GM12892 (cell line): ENCODE measurements around the gene SLC16A3.
"Not testable (repeated sequence)": the region's sequence is repeated elsewhere in the genome, so short reads cannot be mapped to it uniquely, and the experiment has no call there.

ENCODE experiments used
- DNase-seq: peaks from one replicate; pipeline ENCODE4 v3.0.0; 2011; ENCODE audit not compliant: insufficient read length
- FAIRE-seq: peaks from 2 replicates; lab custom pipeline; 2011; peaks lifted over from hg19 to GRCh38; lab: Jason Lieb, UNC
- POLR2A ChIP-seq: IDR thresholded peaks from 2 replicates; pipeline ENCODE4 v1.6.1; 2011; ENCODE audit warnings: low read depth, low read length, control low read depth
- POLR2AphosphoS5 ChIP-seq: IDR thresholded peaks from 2 replicates; pipeline ENCODE4 v1.6.1; 2011; ENCODE audit warnings: low read depth, low read length, control low read depth
- TAF1 ChIP-seq: IDR thresholded peaks from 2 replicates; pipeline ENCODE4 v1.6.1; 2011; ENCODE audit warnings: low read depth, mild to moderate bottlenecking, control low read depth, low read length, borderline replicate concordance

Gene SLC16A3

DNA sequence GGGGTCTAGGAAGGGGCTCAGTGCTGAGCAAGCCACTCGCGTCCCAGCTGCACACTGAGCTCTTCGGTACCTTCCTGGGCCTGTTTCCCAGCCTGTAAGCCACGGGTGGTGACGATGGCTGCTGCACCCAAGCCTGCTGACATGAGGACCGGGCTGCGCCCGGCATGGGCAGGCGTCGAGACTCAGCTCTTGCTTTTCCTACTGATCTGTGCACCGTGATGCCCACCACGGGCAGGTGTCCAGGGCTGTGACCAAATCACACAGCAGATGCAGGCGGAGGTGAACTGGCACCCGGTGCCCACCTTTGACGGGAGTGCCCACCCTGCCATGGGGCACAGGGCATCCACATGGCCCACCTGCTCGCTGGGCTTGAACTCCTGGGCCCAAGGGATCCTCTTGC, 34.1 kb upstream of the SLC16A3 start:
- no peak for FAIRE-seq
- TF ChIP-seq POLR2A: no peak
- TF ChIP-seq POLR2AphosphoS5: no peak
- no peak for TF ChIP-seq TAF1
- no peak for DNase-seq

DNA sequence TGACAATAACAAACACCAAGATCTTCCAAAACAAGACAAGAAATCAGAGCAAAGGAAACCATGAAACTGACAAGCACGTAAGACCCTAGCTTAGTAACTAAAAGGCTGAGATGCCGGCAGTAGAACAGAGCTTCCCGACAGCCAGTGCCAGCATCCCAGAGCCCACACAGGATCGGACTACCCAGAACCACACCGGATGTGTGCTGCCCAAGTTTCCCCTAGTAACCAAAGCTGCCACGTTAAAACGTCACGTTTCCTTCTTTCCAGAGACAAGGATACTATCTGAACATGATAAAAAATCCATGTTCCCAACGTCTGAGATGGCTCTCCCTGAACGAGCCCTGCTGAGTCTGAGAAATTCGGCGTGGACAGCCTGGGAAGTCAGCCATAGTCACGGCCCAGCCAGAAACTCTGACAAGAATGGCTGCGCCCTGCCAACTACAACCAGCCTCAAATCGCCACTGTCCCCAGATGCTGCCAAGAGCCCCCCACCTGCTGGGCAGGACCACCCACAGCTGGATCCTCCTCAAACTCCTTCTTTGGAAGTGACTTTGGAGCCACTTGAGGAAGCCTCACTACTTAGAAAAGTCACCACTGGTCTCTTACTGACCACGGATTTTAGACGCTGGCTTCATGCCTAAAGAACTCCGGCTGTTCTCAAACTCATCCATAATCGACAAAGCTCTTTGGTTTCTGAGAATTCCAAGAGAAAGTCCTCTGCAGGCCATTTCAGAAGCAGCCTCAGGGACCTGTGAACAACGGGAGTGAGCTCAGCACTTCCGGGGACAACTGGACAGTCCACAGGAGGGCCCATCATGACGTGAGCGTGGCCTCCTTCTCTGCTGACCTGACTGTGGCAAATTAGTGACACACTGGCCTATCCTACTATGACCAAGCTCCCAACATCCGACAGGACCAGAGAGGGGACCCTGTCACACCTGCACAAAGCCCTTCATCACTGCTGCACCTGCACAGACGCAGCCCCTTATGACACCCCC, 32.9 kb upstream of the SLC16A3 start:
- DNase-seq (no peak), FAIRE-seq (no peak)
- TF ChIP-seq TAF1: no peak
- no peak for TF ChIP-seq POLR2AphosphoS5
- no peak for TF ChIP-seq POLR2A

DNA sequence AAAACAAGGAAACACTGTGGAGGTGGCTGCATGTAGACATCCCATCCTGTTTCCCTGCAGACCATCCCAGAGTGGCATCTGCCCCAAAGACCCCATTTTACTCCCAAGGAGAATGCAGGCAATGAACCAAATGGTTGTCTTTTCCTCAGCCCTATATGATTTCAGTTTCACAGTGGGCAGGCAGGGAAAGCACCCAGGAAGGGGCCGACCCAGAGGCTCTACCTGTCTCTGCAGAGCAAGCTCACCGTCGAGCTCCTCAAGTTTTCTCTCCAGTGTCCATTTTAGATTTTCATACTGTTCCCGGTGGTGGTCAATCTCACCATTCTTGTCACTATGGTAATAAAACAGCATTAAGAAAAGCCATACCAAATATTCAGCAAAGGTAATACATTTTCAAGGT, 30.8 kb upstream of the SLC16A3 start:
- peak; percentile 61 for FAIRE-seq
- TF ChIP-seq POLR2A: no peak
- no peak for DNase-seq

DNA sequence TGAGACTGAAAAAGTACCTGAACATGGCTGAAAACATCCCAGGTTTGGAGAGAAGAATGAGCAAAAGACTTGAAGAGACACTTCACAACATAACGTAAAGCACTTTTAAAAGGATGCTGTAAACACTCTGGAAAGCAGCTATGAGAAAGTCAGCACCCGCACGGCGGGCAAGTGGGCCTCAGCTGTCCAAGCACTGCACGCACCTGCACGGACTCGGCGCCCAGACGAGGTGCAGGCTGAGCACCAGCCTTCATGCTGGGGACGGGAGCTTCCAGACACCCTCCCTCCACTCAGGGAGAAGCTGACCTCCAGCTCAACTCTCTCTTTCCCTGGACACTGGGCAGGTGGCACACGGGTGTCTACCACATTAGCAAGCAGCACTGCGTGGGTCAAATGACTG, 29.3 kb upstream of the SLC16A3 start:
- no peak for TF ChIP-seq TAF1
- TF ChIP-seq POLR2A: no peak
- no peak for TF ChIP-seq POLR2AphosphoS5
- no peak for DNase-seq
- FAIRE-seq: no peak

DNA sequence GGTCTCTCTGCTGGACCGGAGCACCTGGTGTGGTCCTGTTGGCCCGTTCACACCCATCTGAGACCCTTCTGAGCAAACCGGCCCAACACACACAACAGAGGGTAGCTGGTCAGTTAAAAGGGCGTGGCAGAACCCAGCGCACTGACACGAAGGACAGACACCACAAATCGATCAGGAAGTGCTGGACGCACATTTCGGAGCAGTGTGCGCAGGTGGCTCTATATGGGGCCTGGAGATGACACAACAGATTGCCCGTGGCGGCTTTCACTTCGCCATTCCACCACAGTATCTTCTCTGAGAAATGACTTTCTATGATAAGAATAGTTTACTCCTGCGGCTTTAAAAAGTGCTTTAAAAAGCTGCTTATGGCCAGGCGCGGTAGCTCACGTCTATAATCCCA, 28.7 kb upstream of the SLC16A3 start:
- DNase-seq (no peak), FAIRE-seq (no peak)
- no peak for TF ChIP-seq TAF1

DNA sequence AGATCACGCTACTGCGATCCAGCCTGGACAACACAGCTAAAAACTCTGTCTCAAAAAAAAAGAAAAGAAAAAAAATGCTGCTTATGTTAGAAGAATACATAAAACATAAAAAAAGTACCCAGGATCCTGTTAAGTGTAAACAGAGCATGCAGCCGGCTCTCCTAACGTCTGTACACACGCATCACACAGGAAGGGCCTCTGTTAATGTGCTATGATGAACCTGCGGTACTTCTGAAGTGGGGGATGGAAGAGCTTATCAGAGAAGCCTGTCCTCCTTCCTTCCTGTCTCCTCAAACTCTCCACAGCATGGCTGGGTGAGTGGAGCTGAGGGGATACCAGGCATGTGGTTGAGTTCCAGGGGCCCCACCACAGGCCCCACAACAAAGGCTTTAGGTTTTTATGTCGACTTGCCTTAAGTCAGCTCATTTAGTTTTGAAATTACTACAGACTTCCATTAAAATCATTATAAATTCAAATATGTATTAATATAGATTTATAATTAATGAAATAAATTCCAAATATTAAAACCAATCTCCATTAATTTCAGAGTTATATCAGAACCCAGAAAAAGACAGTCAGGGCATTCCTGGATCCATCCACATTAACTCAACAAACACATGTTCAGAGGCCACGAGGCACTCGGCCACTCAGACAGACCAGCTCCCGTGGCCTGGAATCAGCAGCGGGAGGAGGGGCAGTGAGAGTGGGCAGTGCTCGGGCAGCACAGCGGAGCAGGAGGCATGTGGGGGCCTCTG, 27.9 kb upstream of the SLC16A3 start:
- FAIRE-seq: no peak
- no peak for DNase-seq

DNA sequence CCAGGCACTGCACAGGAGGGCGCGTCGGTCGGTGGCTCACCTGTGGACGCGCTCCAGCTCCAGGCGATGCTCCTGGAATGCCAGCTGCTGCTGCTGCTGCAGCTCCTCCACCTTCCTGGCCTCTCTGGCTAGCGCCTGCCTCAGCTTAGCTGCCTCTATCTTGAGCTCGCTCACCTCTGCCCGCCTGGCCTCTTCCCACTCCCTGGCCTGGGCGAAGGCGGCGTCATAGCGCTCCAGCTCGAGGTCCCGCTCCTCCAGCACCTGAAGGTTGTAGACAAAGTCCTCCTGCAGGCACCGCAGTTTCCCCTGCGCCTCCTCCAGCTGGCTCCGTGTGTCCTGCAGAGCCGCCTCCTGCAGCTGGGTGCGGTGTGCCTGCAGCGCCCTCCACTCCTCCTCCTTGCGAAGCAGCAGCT, 27.3 kb upstream of the SLC16A3 start:
- DNase-seq (no peak), FAIRE-seq (no peak)
- no peak for TF ChIP-seq POLR2AphosphoS5

More for the DNA sequence above, 27.9 kb upstream of the SLC16A3 start:
- TF ChIP-seq POLR2A (no peak), TAF1 (no peak), POLR2AphosphoS5 (no peak)

DNA sequence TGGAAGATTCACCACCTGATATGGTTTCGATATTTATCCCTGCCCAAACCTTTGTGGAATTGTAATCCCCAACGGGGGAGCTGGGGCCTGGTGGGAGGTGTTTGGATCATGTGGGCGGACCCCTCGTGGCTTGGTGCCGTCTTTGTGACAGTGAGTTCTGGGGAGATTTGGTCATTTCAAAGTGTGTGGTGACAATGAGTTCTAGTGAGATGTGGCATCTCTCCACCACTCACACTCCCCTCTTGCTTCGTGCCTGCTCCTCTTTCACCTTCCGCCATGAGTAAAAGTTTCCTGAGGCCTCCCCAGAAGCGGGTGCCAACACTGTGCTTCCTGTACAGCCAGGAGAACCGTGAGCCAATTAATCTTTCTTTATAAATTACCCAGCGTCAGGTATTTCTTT, 25.9 kb upstream of the SLC16A3 start:
- DNase-seq (no peak), FAIRE-seq (no peak)
- TF ChIP-seq TAF1 (no peak), POLR2A (no peak), POLR2AphosphoS5 (no peak)

DNA sequence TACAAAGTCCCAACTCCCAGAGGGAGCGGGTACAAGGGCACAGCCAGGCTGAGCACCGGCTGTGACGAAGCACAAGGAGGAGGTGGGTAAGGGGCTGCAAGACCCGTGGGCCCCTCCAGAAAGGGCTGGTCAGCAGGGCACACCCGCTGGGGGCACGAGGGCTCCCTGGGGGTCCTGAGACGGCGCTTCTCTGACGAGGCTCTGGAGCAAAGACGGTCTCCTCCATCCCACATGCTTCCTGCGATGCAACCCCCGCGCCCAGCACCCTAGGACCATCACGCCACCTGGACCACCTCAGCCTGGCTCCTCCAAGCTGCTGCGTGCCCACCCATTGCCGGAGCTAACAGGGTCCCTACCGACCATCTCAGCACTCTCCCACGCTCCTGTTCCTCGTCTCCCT, 24.9 kb upstream of the SLC16A3 start:
- TF ChIP-seq TAF1 (no peak), POLR2A (no peak), POLR2AphosphoS5 (no peak)
- FAIRE-seq (no peak), DNase-seq (no peak)

DNA sequence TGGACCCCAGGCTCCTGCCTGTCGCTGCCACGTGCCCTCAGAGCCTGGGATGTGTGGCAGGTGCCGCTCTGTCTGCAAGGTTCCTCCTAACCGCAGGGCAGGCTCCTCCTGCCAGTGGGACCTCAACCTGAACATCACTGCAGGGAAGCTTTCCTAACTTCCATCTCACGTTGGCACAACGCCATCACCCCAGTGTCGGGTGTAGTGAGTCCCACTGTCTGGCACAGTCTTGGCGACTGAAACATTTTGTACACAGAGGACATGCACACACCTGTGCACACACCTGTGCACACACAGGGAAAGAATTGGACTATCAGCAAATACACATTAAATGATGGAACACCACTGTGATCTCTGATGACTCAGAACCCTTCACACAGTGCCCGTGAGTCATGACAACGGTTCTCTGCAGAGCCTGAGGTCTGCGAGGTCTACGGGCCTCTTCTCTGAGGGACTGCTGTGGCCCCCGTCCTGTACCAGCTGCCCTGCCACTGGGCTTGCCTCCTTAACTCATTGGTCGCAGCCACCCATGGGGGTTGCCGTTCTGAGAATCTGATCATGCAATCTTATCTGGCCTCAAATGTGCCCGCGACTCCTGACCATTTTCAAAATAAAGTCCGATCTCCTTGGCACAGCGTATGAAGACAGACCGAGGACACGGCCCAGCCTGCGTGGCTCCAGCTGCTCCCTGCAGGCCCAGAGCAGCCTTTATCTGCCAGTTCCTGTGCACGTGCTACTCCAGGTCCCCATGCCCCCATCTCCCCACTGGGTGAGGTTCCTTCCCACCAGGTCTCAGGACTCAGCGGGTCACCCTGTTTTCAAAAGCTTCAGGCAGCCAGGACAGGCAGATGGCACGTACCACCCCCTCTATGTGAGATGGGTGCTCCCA, 23.8 kb upstream of the SLC16A3 start:
- FAIRE-seq: no peak
- DNase-seq: no peak

DNA sequence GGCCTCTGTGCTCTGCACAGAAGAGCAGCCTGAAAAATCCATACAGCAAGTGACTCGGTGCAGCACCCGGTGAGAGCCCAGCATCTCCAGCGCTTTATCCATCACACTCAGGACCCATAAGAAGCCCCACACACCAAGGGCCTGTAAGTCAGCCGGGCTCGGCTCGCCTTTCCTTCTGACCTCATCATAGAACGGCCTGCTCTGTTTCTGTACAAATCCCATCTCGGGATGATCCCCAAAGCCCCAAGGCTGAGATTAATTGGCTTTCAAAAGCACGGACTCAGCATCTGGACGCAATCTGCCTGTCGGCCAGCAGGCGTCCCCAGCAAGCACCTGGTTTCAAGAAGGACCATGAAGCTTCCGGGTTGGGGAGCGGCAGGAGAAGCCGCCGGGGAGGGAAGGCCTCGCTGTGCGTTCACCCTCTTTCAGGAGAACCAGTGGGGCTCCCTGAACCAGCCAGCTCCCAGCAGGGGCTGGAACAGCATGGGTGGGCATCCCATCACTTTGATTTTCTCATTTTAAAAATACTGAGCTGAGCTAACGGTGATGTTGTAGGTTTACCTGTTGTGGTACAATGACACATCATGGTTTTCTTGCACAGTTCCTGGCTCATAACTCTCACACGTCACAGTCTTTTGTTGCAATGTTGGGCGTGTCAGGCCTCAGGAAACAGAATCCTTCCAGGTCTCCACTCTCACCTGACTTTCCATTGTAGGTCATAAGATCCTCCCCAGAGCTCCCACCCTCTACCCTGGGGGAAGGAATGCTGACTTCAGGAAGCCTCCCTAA, 22.9 kb upstream of the SLC16A3 start:
- peak; percentile 66 for FAIRE-seq

More for the DNA sequence above, 23.8 kb upstream of the SLC16A3 start:
- no peak for TF ChIP-seq POLR2AphosphoS5

DNA sequence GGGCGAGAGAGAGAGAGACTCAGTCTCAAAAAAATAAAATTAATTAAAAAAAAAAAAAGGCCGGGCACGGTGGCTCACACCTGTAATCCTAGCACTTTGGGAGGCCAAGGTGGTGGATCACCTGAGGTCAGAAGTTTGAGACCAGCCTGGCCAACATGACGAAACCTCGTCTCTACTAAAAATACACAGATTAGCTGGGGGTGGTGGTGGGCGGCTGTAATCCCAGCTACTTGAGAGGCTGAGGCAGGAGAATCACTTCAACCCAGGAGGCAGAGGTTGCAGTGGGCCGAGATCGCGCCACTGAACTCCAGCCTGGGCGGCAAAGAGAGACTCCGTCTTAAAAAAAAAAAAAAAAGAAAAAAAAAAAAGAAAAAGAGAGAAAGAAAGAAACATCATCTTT, 18.2 kb upstream of the SLC16A3 start:
- FAIRE-seq: not testable (repeated sequence)

More for the DNA sequence above, 22.9 kb upstream of the SLC16A3 start:
- DNase-seq: peak; percentile 83
- TF ChIP-seq TAF1 (no peak), POLR2A (peak; percentile 89), POLR2AphosphoS5 (peak; percentile 85)

More for the DNA sequence above, 18.2 kb upstream of the SLC16A3 start:
- not testable (repeated sequence) for DNase-seq
